Endothelial cell of umbilical vein (primary cell): ENCODE results near the gene PERP. TPM values are rescaled to one million over a fixed set of nuclear protein-coding genes. Genes with fewer than 3 reads are reported as not detected.
A peak's percentile ranks its signal among the peaks of the same experiment; 100 is the strongest.

Experiments
- BruUV-seq: library from RNA; stranded (reverse); fragments of 400-500 nt; replicated peaks from 2 replicates; lab custom pipeline; 2021; lab: Mats Ljungman, UMichigan
- CTCF ChIA-PET: fragments of 300-600, 350-600 bp; sonication (Branson Sonifier 250); formaldehyde crosslinking; loops from one replicate; lab custom pipeline; 2021; ENCODE audit warnings: antibody characterized with exemption, inconsistent platforms; lab: Charles Lee
- POLR2A ChIA-PET: fragments of 300-600, 350-600 bp; sonication (Branson Sonifier 250); formaldehyde crosslinking; loops from one replicate; lab custom pipeline; 2021; ENCODE audit warnings: antibody characterized with exemption, inconsistent platforms; lab: Charles Lee
- DNase-seq: peaks from one replicate; pipeline ENCODE4 v3.0.0-alpha.2; 2011; ENCODE audit warnings: low read depth, low spot score
- FAIRE-seq: peaks from 2 replicates; lab custom pipeline; 2011; peaks lifted over from hg19 to GRCh38; lab: Jason Lieb, UNC
- H2AFZ ChIP-seq: 2 replicates; pipeline ENCODE4 v1.6.0; 2012; ENCODE audit warnings: low read depth, low read length, control low read depth, inconsistent platforms
- H3K27ac ChIP-seq: 2 replicates; pipeline ENCODE4 v1.5.1; 2011; ENCODE audit warnings: low read depth, mild to moderate bottlenecking, control low read depth, low read length, moderate library complexity; ENCODE audit not compliant: insufficient read depth
- H3K27me3 ChIP-seq, 2 experiments: 2 replicates each; pipeline versions ENCODE4 v1.6.0 to v1.6.1; 2011; ENCODE audit warnings: low read length in 2 of 2, mixed read lengths in 1 of 2; ENCODE audit not compliant: control insufficient read depth in 2 of 2, insufficient read depth in 2 of 2
- H3K36me3 ChIP-seq, 2 experiments: 2 replicates in 1 of 2; 3 replicates in 1 of 2; pipeline ENCODE4 v1.5.1; 2011; ENCODE audit warnings: low read length in 2 of 2, mild to moderate bottlenecking in 1 of 2, moderate library complexity in 1 of 2; ENCODE audit not compliant: control insufficient read depth in 2 of 2, insufficient read depth in 2 of 2; ENCODE audit errors: extremely low read depth in 1 of 2
- H3K4me1 ChIP-seq: 3 replicates; pipeline ENCODE4 v1.5.1; 2011; ENCODE audit warnings: mild to moderate bottlenecking, low read length; ENCODE audit not compliant: control insufficient read depth, insufficient read depth; ENCODE audit errors: extremely low read depth
- H3K4me2 ChIP-seq: 2 replicates; pipeline ENCODE4 v1.6.1; 2011; ENCODE audit warnings: low read length, control low read depth, mixed read lengths; ENCODE audit not compliant: insufficient read depth
- H3K4me3 ChIP-seq, 3 experiments: fragments of 200-600 bp in 1 of 3; sonication (generic), shearing (Covaris generic) in 1 of 3; replicated peaks in 1 of 3; 2 replicates each; pipeline ENCODE4 v1.5.1; 2011 to 2016; ENCODE audit warnings: control low read depth in 3 of 3, low read length in 3 of 3, mild to moderate bottlenecking in 2 of 3, inconsistent platforms in 1 of 3, low read depth in 1 of 3, moderate library complexity in 1 of 3; ENCODE audit not compliant: insufficient read depth in 1 of 3
- H3K79me2 ChIP-seq: 2 replicates; pipeline ENCODE4 v1.6.0; 2012; ENCODE audit warnings: low read length, inconsistent platforms; ENCODE audit not compliant: control insufficient read depth, insufficient read depth
- H3K9ac ChIP-seq: replicated peaks from 2 replicates; pipeline ENCODE3; 2011; ENCODE audit warnings: low read length, control low read depth; ENCODE audit not compliant: insufficient read depth; ENCODE audit errors: extremely low read depth
- H3K9me1 ChIP-seq: replicated peaks from 3 replicates; pipeline ENCODE4 v1.6.0; 2011; ENCODE audit warnings: mild to moderate bottlenecking, low read length; ENCODE audit not compliant: control insufficient read depth, insufficient read depth; ENCODE audit errors: extremely low read depth
- H3K9me3 ChIP-seq: replicated peaks from 2 replicates; pipeline ENCODE4 v1.5.1; 2012; ENCODE audit warnings: low read length, inconsistent platforms; ENCODE audit not compliant: control insufficient read depth, insufficient read depth
- H4K20me1 ChIP-seq: replicated peaks from 2 replicates; pipeline ENCODE3; 2011; ENCODE audit warnings: mild to moderate bottlenecking, low read length; ENCODE audit not compliant: control insufficient read depth, insufficient read depth; ENCODE audit errors: extremely low read depth
- EZH2 ChIP-seq: IDR thresholded peaks from 2 replicates; pipeline ENCODE4 v1.6.1; 2012; ENCODE audit warnings: borderline replicate concordance, low read depth, mild to moderate bottlenecking, moderate library complexity, low read length, inconsistent platforms; ENCODE audit not compliant: severe bottlenecking
- FOS ChIP-seq: IDR thresholded peaks from 2 replicates; pipeline ENCODE4 v1.6.1; 2011; ENCODE audit warnings: mild to moderate bottlenecking, low read length, moderate library complexity, borderline replicate concordance; ENCODE audit not compliant: insufficient read depth
- GATA2 ChIP-seq: IDR thresholded peaks from 2 replicates; pipeline ENCODE4 v1.7.0; 2011; ENCODE audit warnings: low read depth, mild to moderate bottlenecking, moderate library complexity, mixed read lengths, low read length; ENCODE audit not compliant: insufficient read length, insufficient read depth
- JUN ChIP-seq: IDR thresholded peaks from 2 replicates; pipeline ENCODE4 v1.6.1; 2011; ENCODE audit warnings: borderline replicate concordance, low read depth; ENCODE audit not compliant: insufficient read length, insufficient read depth
- MYC ChIP-seq: IDR thresholded peaks from one replicate; pipeline ENCODE4 v1.6.1; 2011; ENCODE audit warnings: mild to moderate bottlenecking, low read depth, low read length
- POLR2A ChIP-seq: IDR thresholded peaks from 2 replicates; pipeline ENCODE4 v1.6.1; 2012; ENCODE audit warnings: low read depth, mild to moderate bottlenecking, control low read depth, low read length
- POLR2AphosphoS5 ChIP-seq: IDR thresholded peaks from 2 replicates; pipeline ENCODE4 v1.6.1; 2012; ENCODE audit warnings: low read depth, mild to moderate bottlenecking, control low read depth, low read length, moderate library complexity; ENCODE audit not compliant: insufficient read depth
- dilution Hi-C: fragments of 300-500 bp; cut with MboI; formaldehyde crosslinking; loops from one replicate; pipeline ENCODE4 v1.15.0; 2019; ENCODE audit warnings: low sequenced_read_pairs; ENCODE audit not compliant: extremely low pct_ligation_motif_present
- intact Hi-C: fragments of 100-400 bp; cut with micrococcal nuclease; formaldehyde crosslinking; loops from one replicate; pipeline ENCODE4 v1.10.0; 2022
- polyA plus RNA-seq, 4 experiments: library from polyadenylated mRNA; depleted of rRNA in 3 of 4; stranded (reverse) in 3 of 4; unstranded in 1 of 4; fragments of >200 nt; gene quantifications; 2 replicates each; pipeline versions ENCODE4 v1.2.1 to v1.2.3, GENCODE V29; 2011 to 2012; ENCODE audit warnings: missing spikeins in 1 of 4
- total RNA-seq: library from RNA; stranded (reverse); gene quantifications from 2 replicates; pipeline ENCODE4 v1.2.3, GENCODE V29; 2021
- TF ChIP-seq, protein P1 (sequence below): IDR thresholded peaks from 2 replicates; pipeline ENCODE4 v1.6.1; 2011; ENCODE audit not compliant: insufficient read depth, insufficient read length
- TF ChIP-seq, protein P2 (sequence below), 2 donors: IDR thresholded peaks; 1 replicate in 1 of 2; 2 replicates in 1 of 2; pipeline ENCODE4 v1.5.1; 2011; ENCODE audit warnings: low read length in 2 of 2, mild to moderate bottlenecking in 2 of 2, moderate library complexity in 2 of 2, control low read depth in 1 of 2, inconsistent platforms in 1 of 2, low read depth in 1 of 2; ENCODE audit not compliant: insufficient read depth in 1 of 2; ENCODE audit errors: extremely low read depth in 1 of 2

The PERP gene
- total and polyA plus RNA-seq, 2 donors (not counting 3 experiments of a cell fraction or from before 2014, with no cell fraction given) = 15.7 to 27.4 TPM

DNA sequence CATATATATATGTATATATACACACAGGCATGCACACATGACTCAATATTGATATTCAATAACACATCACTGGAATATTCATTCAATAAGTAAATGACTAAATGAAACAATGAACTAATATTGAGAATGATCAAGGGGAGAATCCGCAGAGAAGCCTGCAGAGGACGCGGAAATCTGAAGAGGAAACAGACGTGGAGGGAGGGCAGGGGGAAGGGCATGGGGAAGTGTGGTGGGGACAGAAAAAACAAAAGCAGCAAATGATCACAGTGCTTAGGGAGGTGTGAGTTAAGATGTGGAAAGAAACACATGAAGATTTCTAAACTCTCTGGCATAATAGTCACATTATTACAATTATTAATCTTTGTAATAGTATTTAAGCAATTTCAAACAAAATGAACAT is 14.5 kb downstream of the PERP start:
- Histone ChIP-seq H2AFZ (no peak overlapping the region), H3K4me1 (peaks cover 7% of the 10 kb centered on the region), H3K27me3 (no peaks in the 10 kb centered on the region), H3K27ac (no peak overlapping the region), H3K36me3 (peaks cover 0 to 5% of the 10 kb centered on the region in 2 experiments), H3K4me3 (no peak overlapping the region), H3K9me3 (no peaks in the 10 kb centered on the region), H4K20me1 (no peaks in the 10 kb centered on the region), H3K79me2 (peaks cover 2% of the 10 kb centered on the region), H3K9ac (no peak overlapping the region), H3K4me2 (no peak overlapping the region), H3K9me1 (no peaks in the 10 kb centered on the region)
- dilution Hi-C loops = no loop called here
- ChIA-PET POLR2A (interaction anchor here (0.7 kb wide), 1 partner anchor 231 kb away, joined by 3 read pairs; no protein-coding TSS in a partner anchor), CTCF (no interaction called here)
- DNase-seq = no peak
- intact Hi-C loops = no loop called here
- no peak for TF ChIP-seq JUN
- TF ChIP-seq, protein P1, sequence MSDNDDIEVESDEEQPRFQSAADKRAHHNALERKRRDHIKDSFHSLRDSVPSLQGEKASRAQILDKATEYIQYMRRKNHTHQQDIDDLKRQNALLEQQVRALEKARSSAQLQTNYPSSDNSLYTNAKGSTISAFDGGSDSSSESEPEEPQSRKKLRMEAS = no peak
- TF ChIP-seq EZH2 = no peak
- TF ChIP-seq POLR2AphosphoS5 = no peak
- TF ChIP-seq GATA2 = no peak
- no peak for TF ChIP-seq MYC
- BruUV-seq = no TSS peak
- FAIRE-seq = no peak

DNA sequence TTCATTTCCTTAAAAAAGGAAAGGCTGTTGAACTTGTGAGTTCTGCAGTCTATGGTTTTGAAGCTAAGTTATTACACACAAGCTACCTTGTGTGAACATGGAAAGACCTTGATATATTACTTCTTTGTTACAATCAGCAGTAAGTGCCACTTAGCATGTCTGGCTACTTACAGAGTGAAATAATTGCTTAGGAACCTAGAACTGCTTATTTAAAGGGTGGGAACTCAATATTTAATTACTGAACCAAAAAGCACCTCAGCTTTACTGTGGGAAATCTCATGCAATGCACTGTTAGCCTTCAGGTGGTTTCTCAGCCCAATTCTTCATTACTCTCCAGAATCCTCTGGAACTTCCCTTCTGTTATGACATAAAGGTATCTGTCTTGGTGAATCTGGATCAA is 17.9 kb downstream of the PERP start:
- CTCF ChIA-PET = interaction anchor here (1.4 kb wide), 1 partner anchor 88 kb away, joined by 5 read pairs; no protein-coding TSS in a partner anchor
- no peak overlapping the region for H3K27ac ChIP-seq
- no peak overlapping the region for H3K9ac ChIP-seq

More for the DNA sequence above, 17.9 kb downstream of the PERP start:
- DNase-seq (peak; percentile 27), FAIRE-seq (no peak)
- no peaks in the 10 kb centered on the region for H3K27me3 ChIP-seq
- TF ChIP-seq GATA2 (no peak), FOS (no peak), EZH2 (no peak), POLR2A (no peak), JUN (no peak), MYC (no peak), POLR2AphosphoS5 (no peak)
- TF ChIP-seq, protein P1 = no peak
- TF ChIP-seq, protein P2, sequence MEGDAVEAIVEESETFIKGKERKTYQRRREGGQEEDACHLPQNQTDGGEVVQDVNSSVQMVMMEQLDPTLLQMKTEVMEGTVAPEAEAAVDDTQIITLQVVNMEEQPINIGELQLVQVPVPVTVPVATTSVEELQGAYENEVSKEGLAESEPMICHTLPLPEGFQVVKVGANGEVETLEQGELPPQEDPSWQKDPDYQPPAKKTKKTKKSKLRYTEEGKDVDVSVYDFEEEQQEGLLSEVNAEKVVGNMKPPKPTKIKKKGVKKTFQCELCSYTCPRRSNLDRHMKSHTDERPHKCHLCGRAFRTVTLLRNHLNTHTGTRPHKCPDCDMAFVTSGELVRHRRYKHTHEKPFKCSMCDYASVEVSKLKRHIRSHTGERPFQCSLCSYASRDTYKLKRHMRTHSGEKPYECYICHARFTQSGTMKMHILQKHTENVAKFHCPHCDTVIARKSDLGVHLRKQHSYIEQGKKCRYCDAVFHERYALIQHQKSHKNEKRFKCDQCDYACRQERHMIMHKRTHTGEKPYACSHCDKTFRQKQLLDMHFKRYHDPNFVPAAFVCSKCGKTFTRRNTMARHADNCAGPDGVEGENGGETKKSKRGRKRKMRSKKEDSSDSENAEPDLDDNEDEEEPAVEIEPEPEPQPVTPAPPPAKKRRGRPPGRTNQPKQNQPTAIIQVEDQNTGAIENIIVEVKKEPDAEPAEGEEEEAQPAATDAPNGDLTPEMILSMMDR (IDR thresholded peaks at IDR 0.05; ENCODE audit: extremely low read depth in 1 of 2, insufficient read depth in 1 of 2, low read depth in 1 of 2, low read length in 2 of 2) = no peak
- dilution Hi-C loops = no loop called here
- no peaks in the 10 kb centered on the region for H3K9me1 ChIP-seq
- H2AFZ ChIP-seq = no peak overlapping the region
- POLR2A ChIA-PET = no interaction called here
- intact Hi-C loops = no loop called here
- H3K4me3 ChIP-seq = no peak overlapping the region
- no peaks in the 10 kb centered on the region for H3K79me2 ChIP-seq
- H3K36me3 ChIP-seq = no peaks in the 10 kb centered on the region
- no TSS peak for BruUV-seq
- no peaks in the 10 kb centered on the region for H3K9me3 ChIP-seq
- H4K20me1 ChIP-seq = no peaks in the 10 kb centered on the region
- H3K4me2 ChIP-seq = no peak overlapping the region
- H3K4me1 ChIP-seq = peaks cover 7% of the 10 kb centered on the region
